Adipocyte (in vitro differentiated cells): Measurements from ENCODE around the gene S100A9.
"Not testable (repeated sequence)": the region's sequence is repeated elsewhere in the genome, so short reads cannot be mapped to it uniquely, and the experiment has no call there.

Source experiments
- DNase-seq: peaks from one replicate; pipeline ENCODE4 v3.0.0-alpha.2; 2015; ENCODE audit warnings: low read depth
- H3K27me3 ChIP-seq: replicated peaks from 2 replicates; pipeline ENCODE4 v1.7.0; 2013; ENCODE audit warnings: mild to moderate bottlenecking, low read length, moderate library complexity; ENCODE audit not compliant: control insufficient read depth, insufficient read depth
- H3K36me3 ChIP-seq: 2 replicates; pipeline ENCODE4 v1.7.0; 2013; ENCODE audit warnings: low read length, mild to moderate bottlenecking, moderate library complexity; ENCODE audit not compliant: control insufficient read depth, insufficient read depth, severe bottlenecking
- H3K4me1 ChIP-seq: 2 replicates; pipeline ENCODE4 v1.7.0; 2013; ENCODE audit warnings: mild to moderate bottlenecking, low read length, moderate library complexity; ENCODE audit not compliant: control insufficient read depth, insufficient read depth
- H3K4me3 ChIP-seq: 2 replicates; pipeline ENCODE4 v1.7.0; 2013; ENCODE audit warnings: mild to moderate bottlenecking, low read length, moderate library complexity
- H3K9ac ChIP-seq: 2 replicates; pipeline ENCODE4 v1.7.0; 2013; ENCODE audit warnings: mild to moderate bottlenecking, low read length, moderate library complexity
- H3K9me3 ChIP-seq: 2 replicates; pipeline ENCODE4 v1.7.0; 2013; ENCODE audit warnings: mild to moderate bottlenecking, low read length, moderate library complexity; ENCODE audit not compliant: control insufficient read depth

The S100A9 gene

GRCh38 chr1:153357853-153358690 is at the start of gene S100A9:
TSS of gene S100A9 (plus strand) at chr1:153357854. CDS start at chr1:153358284, 430 bp downstream.
- H3K9ac ChIP-seq: no peak within 1 kb of the TSS
- peaks cover 3% of the 10 kb centered on the region for H3K9me3 ChIP-seq
- H3K36me3 ChIP-seq: no peaks in the 10 kb centered on the region
- H3K4me3 ChIP-seq: no peak within 1 kb of the TSS
- no peak for DNase-seq
- no peaks in the 10 kb centered on the region for H3K4me1 ChIP-seq
- H3K27me3 ChIP-seq: peaks cover 48% of the 10 kb centered on the region

DNA sequence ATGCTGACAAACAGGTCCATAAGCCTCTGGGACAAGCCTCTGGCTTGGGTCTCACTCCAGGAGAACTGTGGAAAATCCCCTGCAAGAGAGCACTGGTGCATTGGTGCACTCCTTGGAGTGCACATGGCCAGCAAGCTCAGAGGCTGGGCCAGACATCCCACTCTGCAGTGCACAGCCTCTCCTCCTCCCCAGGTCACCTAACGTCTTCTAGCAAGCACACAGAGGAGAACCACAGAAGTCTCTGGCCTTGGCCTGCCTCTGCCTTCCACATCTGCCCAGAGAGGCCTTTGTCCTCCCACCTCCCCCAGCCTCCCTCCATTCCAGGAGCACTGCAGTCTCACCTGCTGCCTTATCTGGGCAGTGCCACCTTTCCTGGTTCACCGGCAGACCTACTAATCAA is 49.1 kb upstream of the S100A9 start:
- Histone ChIP-seq H3K9me3 (no peaks in the 10 kb centered on the region), H3K9ac (no peak overlapping the region), H3K27me3 (peaks cover 22% of the 10 kb centered on the region), H3K4me3 (no peak overlapping the region), H3K36me3 (no peaks in the 10 kb centered on the region), H3K4me1 (no peaks in the 10 kb centered on the region)
- DNase-seq: no peak

- Histone ChIP-seq H3K27me3 (peaks cover 15% of the 10 kb centered on the region), H3K9ac (no peak overlapping the region), H3K9me3 (no peaks in the 10 kb centered on the region), H3K4me1 (no peaks in the 10 kb centered on the region), H3K4me3 (no peak overlapping the region), H3K36me3 (no peaks in the 10 kb centered on the region)
- no peak for DNase-seq
Observed at GRCh38 chr1:153309441-153309840, 48.2 kb upstream of the S100A9 start.

GRCh38 chr1:153310526-153310925 is 47.1 kb upstream of the S100A9 start:
- no peak overlapping the region for H3K9ac ChIP-seq
- DNase-seq: no peak
- no peak overlapping the region for H3K4me3 ChIP-seq
- no peaks in the 10 kb centered on the region for H3K4me1 ChIP-seq
- peaks cover 13% of the 10 kb centered on the region for H3K27me3 ChIP-seq
- no peaks in the 10 kb centered on the region for H3K36me3 ChIP-seq
- H3K9me3 ChIP-seq: no peaks in the 10 kb centered on the region

DNA sequence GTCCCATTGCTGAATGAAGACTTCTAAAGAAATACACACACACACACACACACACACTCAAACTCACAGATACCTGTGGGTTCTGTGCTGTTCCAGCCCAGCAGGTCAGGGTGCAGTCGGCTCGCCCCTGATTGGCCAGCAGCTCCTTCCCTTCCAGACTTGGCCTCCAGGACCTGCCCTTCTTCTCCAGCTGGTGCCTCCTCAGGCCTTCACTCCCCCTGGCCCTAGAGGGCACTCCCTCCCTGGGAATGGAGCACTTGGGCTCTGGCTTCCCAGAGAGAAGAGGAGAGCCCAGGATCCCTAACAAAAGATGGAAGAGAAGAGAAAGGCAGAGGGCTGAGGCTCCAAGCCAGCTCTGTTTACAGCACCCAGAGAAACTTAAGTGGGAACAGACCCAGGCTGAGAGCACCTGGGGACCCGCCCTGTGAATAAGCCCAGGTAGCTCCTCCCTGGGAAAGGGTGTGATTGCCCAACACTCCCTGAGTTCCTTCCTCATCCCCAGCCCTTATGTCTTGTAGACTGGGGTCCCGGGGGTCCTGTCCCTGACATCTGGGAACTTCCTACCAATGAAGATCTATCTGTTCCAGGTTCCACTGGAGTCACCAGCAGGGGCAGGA is 45.0 kb upstream of the S100A9 start, which contains the start of gene PGLYRP3:
PGLYRP3 (minus strand) TSS at position 383 of the 617 bp plus-strand sequence. CDS start 2,287 bp downstream, outside the sequence.
- no peaks in the 10 kb centered on the region for H3K36me3 ChIP-seq
- H3K4me1 ChIP-seq: no peaks in the 10 kb centered on the region
- no peak within 1 kb of the TSS for H3K4me3 ChIP-seq
- H3K9me3 ChIP-seq: no peaks in the 10 kb centered on the region
- peaks cover 10% of the 10 kb centered on the region for H3K27me3 ChIP-seq
- DNase-seq: no peak
- H3K9ac ChIP-seq: no peak within 1 kb of the TSS

DNA sequence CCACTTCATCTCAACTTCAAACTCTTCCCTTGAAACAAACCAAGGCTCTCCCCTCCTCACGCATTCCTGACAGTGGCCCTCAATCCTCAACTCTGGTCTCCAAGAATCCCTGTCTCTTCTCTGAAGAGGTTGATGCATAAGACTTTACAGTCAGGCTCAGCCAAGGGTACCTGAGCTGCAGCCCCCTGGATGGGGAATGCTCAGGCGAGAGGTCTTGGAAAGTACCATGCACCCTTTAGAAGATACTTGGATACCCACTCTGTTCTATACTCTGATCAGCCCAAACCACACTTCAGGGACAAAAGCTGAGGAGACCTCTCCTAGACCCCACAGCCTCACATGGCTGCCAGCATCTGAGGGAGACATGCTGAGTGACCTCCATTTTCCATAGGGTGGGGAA is 44.4 kb upstream of the S100A9 start:
- no peaks in the 10 kb centered on the region for H3K4me1 ChIP-seq
- peaks cover 10% of the 10 kb centered on the region for H3K27me3 ChIP-seq
- no peaks in the 10 kb centered on the region for H3K9me3 ChIP-seq
- H3K36me3 ChIP-seq: no peaks in the 10 kb centered on the region
- DNase-seq: no peak
- H3K9ac ChIP-seq: no peak overlapping the region
- no peak overlapping the region for H3K4me3 ChIP-seq

GRCh38 chr1:153314388-153314787 is 43.3 kb upstream of the S100A9 start:
- not testable (repeated sequence) for H3K27me3 ChIP-seq, H3K36me3 ChIP-seq, H3K9ac ChIP-seq, DNase-seq, H3K9me3 ChIP-seq, H3K4me1 ChIP-seq, H3K4me3 ChIP-seq

- not testable (repeated sequence) for H3K4me1 ChIP-seq, DNase-seq, H3K9ac ChIP-seq, H3K36me3 ChIP-seq, H3K9me3 ChIP-seq, H3K27me3 ChIP-seq, H3K4me3 ChIP-seq
Observed at GRCh38 chr1:153316013-153316412, 41.6 kb upstream of the S100A9 start.

DNA sequence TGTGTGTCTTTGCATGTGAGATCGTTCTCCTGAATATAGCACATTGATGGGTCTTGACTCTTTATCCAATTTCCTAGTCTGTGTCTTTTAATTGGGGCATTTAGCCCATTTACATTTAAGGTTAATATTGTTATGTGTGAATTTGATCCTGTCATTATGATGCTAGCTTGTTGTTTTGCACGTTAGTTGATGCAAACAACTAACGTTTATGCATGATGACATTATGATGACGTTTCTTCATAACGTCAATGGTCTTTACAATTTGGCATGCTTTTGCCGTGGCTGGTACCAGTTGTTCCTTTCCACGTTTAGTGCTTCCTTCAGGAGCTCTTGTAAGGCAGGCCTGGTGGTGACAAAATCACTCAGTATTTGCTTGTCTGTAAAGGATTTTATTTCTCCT is 39.5 kb upstream of the S100A9 start:
- peaks cover 19% of the 10 kb centered on the region for H3K9me3 ChIP-seq
- H3K27me3 ChIP-seq: not testable (repeated sequence)

DNA sequence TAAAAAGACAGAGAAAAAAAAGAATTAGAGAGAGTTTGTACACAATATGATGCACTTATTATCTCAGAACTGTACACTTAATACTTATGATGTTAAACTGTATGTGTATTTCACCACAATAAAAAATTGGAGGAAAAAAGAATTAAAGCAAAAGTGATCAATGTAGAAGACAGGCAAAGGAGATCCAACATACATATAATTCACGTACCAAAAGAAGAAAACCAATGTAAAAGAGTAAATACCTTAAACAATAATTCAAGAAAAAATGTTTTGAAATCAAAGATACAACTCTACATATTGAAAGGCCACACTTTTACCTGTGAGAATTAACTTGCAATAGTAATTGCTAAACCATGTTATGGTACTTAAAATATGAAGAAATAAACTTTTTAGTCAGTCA is 35.1 kb upstream of the S100A9 start:
- Histone ChIP-seq H3K27me3 (no peaks in the 10 kb centered on the region), H3K9me3 (peaks cover 40% of the 10 kb centered on the region), H3K4me1 (no peaks in the 10 kb centered on the region), H3K9ac (no peak overlapping the region), H3K36me3 (no peaks in the 10 kb centered on the region), H3K4me3 (no peak overlapping the region)
- DNase-seq: no peak

More for the DNA sequence above, 39.5 kb upstream of the S100A9 start:
- not testable (repeated sequence) for H3K4me1 ChIP-seq, H3K4me3 ChIP-seq, H3K36me3 ChIP-seq, H3K9ac ChIP-seq, DNase-seq

DNA sequence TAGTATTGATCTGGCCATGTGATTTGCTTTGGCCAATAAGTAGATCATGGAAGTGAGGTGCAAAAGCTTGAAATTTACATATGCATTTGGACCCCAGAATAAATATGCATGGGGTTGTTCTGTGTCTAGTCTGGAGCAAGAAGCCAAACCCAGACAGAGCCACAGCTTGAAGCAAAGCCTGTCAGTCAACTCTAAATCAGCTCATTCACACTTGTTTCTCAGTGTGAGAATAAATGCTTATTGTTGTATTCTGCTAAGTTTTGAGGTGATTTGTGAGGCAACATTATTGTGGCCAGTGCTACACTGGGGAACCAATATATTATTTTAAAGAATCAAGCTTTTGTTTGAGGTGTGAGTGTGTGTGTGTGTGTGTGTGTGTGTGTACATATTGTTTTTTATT is 32.7 kb upstream of the S100A9 start:
- no peak overlapping the region for H3K4me3 ChIP-seq
- no peak for DNase-seq
- H3K27me3 ChIP-seq: no peaks in the 10 kb centered on the region

More for the DNA sequence above, 32.7 kb upstream of the S100A9 start:
- Histone ChIP-seq H3K9me3 (peaks cover 40% of the 10 kb centered on the region), H3K9ac (no peak overlapping the region), H3K4me1 (no peaks in the 10 kb centered on the region), H3K36me3 (no peaks in the 10 kb centered on the region)
